OCI-LY1 (cell line): ENCODE measurements around the gene FXYD6.

Experiments
- CTCF ChIP-seq: fragments of 200-600 bp; sonication (generic), shearing (Covaris generic); IDR thresholded peaks from 2 replicates; pipeline ENCODE4 v1.5.1; 2017; ENCODE audit warnings: mild to moderate bottlenecking, antibody characterized with exemption, low read length, moderate library complexity, mixed read lengths
- EZH2 ChIP-seq: fragments of 200-600 bp; sonication (generic), shearing (Covaris generic); IDR thresholded peaks from 2 replicates; pipeline ENCODE4 v1.8.0; 2017; ENCODE audit warnings: borderline replicate concordance, mixed run types, mild to moderate bottlenecking, antibody characterized with exemption, low read length, moderate library complexity, mixed read lengths

GRCh38 chr11:117823294-117823945, 53.0 kb downstream of the FXYD6 start:
- TF ChIP-seq EZH2 = no peak
- TF ChIP-seq CTCF = peak; percentile 18; the same call in 1 of the 2 replicates
